ENCODE measurements around the gene IGSF11.

The IGSF11 gene

GRCh38 chr3:118974356-118975097 lies 60.1 kb downstream of the IGSF11 start:
- no peak overlapping the region for H3K4me3 ChIP-seq (ENCODE audit: low read depth, low read length)
- H3K4me1 ChIP-seq (ENCODE audit: control insufficient read depth, insufficient read depth, low read length, unreplicated experiment) = no peaks in the 10 kb centered on the region
- peaks cover 30% of the 10 kb centered on the region for H3K27me3 ChIP-seq (ENCODE audit: insufficient read depth, low read length)
- no peaks in the 10 kb centered on the region for H3K36me3 ChIP-seq (ENCODE audit: insufficient read depth, low read length)
- no peaks in the 10 kb centered on the region for H3K79me2 ChIP-seq (ENCODE audit: control insufficient read depth, insufficient read depth, low read length, unreplicated experiment)
- no peak overlapping the region for H2AFZ ChIP-seq (ENCODE audit: low read length, unreplicated experiment)
- no peak overlapping the region for H3K27ac ChIP-seq (ENCODE audit: low read depth, low read length)

GRCh38 chr3:118973050-118973449 lies 61.6 kb downstream of the IGSF11 start:
- Histone ChIP-seq H3K36me3 (ENCODE audit: insufficient read depth, low read length) (no peaks in the 10 kb centered on the region), H3K27me3 (ENCODE audit: insufficient read depth, low read length) (peaks cover 34% of the 10 kb centered on the region), H3K4me3 (ENCODE audit: low read depth, low read length) (no peak overlapping the region), H2AFZ (ENCODE audit: low read length, unreplicated experiment) (no peak overlapping the region), H3K79me2 (ENCODE audit: control insufficient read depth, insufficient read depth, low read length, unreplicated experiment) (no peaks in the 10 kb centered on the region), H3K4me1 (ENCODE audit: control insufficient read depth, insufficient read depth, low read length, unreplicated experiment) (no peaks in the 10 kb centered on the region), H3K27ac (ENCODE audit: low read depth, low read length) (no peak overlapping the region)

GRCh38 chr3:118970819-118971218 lies 63.8 kb downstream of the IGSF11 start:
- H3K4me3 ChIP-seq (ENCODE audit: low read depth, low read length) = no peak overlapping the region
- no peaks in the 10 kb centered on the region for H3K36me3 ChIP-seq (ENCODE audit: insufficient read depth, low read length)
- H2AFZ ChIP-seq (ENCODE audit: low read length, unreplicated experiment) = no peak overlapping the region
- H3K79me2 ChIP-seq (ENCODE audit: control insufficient read depth, insufficient read depth, low read length, unreplicated experiment) = no peaks in the 10 kb centered on the region
- no peaks in the 10 kb centered on the region for H3K4me1 ChIP-seq (ENCODE audit: control insufficient read depth, insufficient read depth, low read length, unreplicated experiment)
- H3K27ac ChIP-seq (ENCODE audit: low read depth, low read length) = no peak overlapping the region
- peaks cover 53% of the 10 kb centered on the region for H3K27me3 ChIP-seq (ENCODE audit: insufficient read depth, low read length)

GRCh38 chr3:118968640-118969039 lies 66.0 kb downstream of the IGSF11 start:
- Histone ChIP-seq H3K79me2 (ENCODE audit: control insufficient read depth, insufficient read depth, low read length, unreplicated experiment) (no peaks in the 10 kb centered on the region), H2AFZ (ENCODE audit: low read length, unreplicated experiment) (no peak overlapping the region), H3K4me3 (ENCODE audit: low read depth, low read length) (no peak overlapping the region), H3K27ac (ENCODE audit: low read depth, low read length) (no peak overlapping the region), H3K27me3 (ENCODE audit: insufficient read depth, low read length) (peaks cover 67% of the 10 kb centered on the region), H3K4me1 (ENCODE audit: control insufficient read depth, insufficient read depth, low read length, unreplicated experiment) (no peaks in the 10 kb centered on the region), H3K36me3 (ENCODE audit: insufficient read depth, low read length) (no peaks in the 10 kb centered on the region)

- no peak overlapping the region for H2AFZ ChIP-seq (ENCODE audit: low read length, unreplicated experiment)
- H3K27me3 ChIP-seq (ENCODE audit: insufficient read depth, low read length) = peaks cover 65% of the 10 kb centered on the region
- no peak overlapping the region for H3K4me3 ChIP-seq (ENCODE audit: low read depth, low read length)
Observed at GRCh38 chr3:118968111-118968510, 66.5 kb downstream of the IGSF11 start.

GRCh38 chr3:118966700-118967099 lies 67.9 kb downstream of the IGSF11 start:
- H3K27me3 ChIP-seq (ENCODE audit: insufficient read depth, low read length) = peaks cover 52% of the 10 kb centered on the region
- H3K79me2 ChIP-seq (ENCODE audit: control insufficient read depth, insufficient read depth, low read length, unreplicated experiment) = no peaks in the 10 kb centered on the region
- H3K4me3 ChIP-seq (ENCODE audit: low read depth, low read length) = no peak overlapping the region
- H3K36me3 ChIP-seq (ENCODE audit: insufficient read depth, low read length) = no peaks in the 10 kb centered on the region
- H3K27ac ChIP-seq (ENCODE audit: low read depth, low read length) = no peak overlapping the region
- H2AFZ ChIP-seq (ENCODE audit: low read length, unreplicated experiment) = no peak overlapping the region
- no peaks in the 10 kb centered on the region for H3K4me1 ChIP-seq (ENCODE audit: control insufficient read depth, insufficient read depth, low read length, unreplicated experiment)

More at GRCh38 chr3:118968111-118968510, 66.5 kb downstream of the IGSF11 start:
- no peaks in the 10 kb centered on the region for H3K36me3 ChIP-seq (ENCODE audit: insufficient read depth, low read length)
- H3K27ac ChIP-seq (ENCODE audit: low read depth, low read length) = no peak overlapping the region
- no peaks in the 10 kb centered on the region for H3K4me1 ChIP-seq (ENCODE audit: control insufficient read depth, insufficient read depth, low read length, unreplicated experiment)
- H3K79me2 ChIP-seq (ENCODE audit: control insufficient read depth, insufficient read depth, low read length, unreplicated experiment) = no peaks in the 10 kb centered on the region

- H3K27ac ChIP-seq (ENCODE audit: low read depth, low read length) = no peak overlapping the region
- H2AFZ ChIP-seq (ENCODE audit: low read length, unreplicated experiment) = no peak overlapping the region
- H3K36me3 ChIP-seq (ENCODE audit: insufficient read depth, low read length) = no peaks in the 10 kb centered on the region
- H3K4me1 ChIP-seq (ENCODE audit: control insufficient read depth, insufficient read depth, low read length, unreplicated experiment) = no peaks in the 10 kb centered on the region
- no peak overlapping the region for H3K4me3 ChIP-seq (ENCODE audit: low read depth, low read length)
- no peaks in the 10 kb centered on the region for H3K79me2 ChIP-seq (ENCODE audit: control insufficient read depth, insufficient read depth, low read length, unreplicated experiment)
- peaks cover 40% of the 10 kb centered on the region for H3K27me3 ChIP-seq (ENCODE audit: insufficient read depth, low read length)
Observed at GRCh38 chr3:118963711-118964110, 70.9 kb downstream of the IGSF11 start.

- H3K4me1 ChIP-seq (ENCODE audit: control insufficient read depth, insufficient read depth, low read length, unreplicated experiment) = no peaks in the 10 kb centered on the region
- H2AFZ ChIP-seq (ENCODE audit: low read length, unreplicated experiment) = no peak overlapping the region
- H3K36me3 ChIP-seq (ENCODE audit: insufficient read depth, low read length) = no peaks in the 10 kb centered on the region
- peaks cover 29% of the 10 kb centered on the region; the same call in 1 of the 2 replicates for H3K27me3 ChIP-seq (ENCODE audit: insufficient read depth, low read length)
- H3K79me2 ChIP-seq (ENCODE audit: control insufficient read depth, insufficient read depth, low read length, unreplicated experiment) = no peaks in the 10 kb centered on the region
- H3K4me3 ChIP-seq (ENCODE audit: low read depth, low read length) = no peak overlapping the region
- H3K27ac ChIP-seq (ENCODE audit: low read depth, low read length) = no peak overlapping the region
Observed at GRCh38 chr3:118960876-118961450, 73.7 kb downstream of the IGSF11 start.

- Histone ChIP-seq H3K4me1 (ENCODE audit: control insufficient read depth, insufficient read depth, low read length, unreplicated experiment) (no peaks in the 10 kb centered on the region), H3K36me3 (ENCODE audit: insufficient read depth, low read length) (no peaks in the 10 kb centered on the region), H3K4me3 (ENCODE audit: low read depth, low read length) (no peak overlapping the region), H3K27me3 (ENCODE audit: insufficient read depth, low read length) (peaks cover 13% of the 10 kb centered on the region; the same call in 1 of the 2 replicates), H3K79me2 (ENCODE audit: control insufficient read depth, insufficient read depth, low read length, unreplicated experiment) (no peaks in the 10 kb centered on the region), H3K27ac (ENCODE audit: low read depth, low read length) (no peak overlapping the region), H2AFZ (ENCODE audit: low read length, unreplicated experiment) (no peak overlapping the region)
Observed at GRCh38 chr3:118955914-118956556, 78.6 kb downstream of the IGSF11 start.

- peaks cover 7% of the 10 kb centered on the region for H3K27me3 ChIP-seq (ENCODE audit: insufficient read depth, low read length)
- H3K27ac ChIP-seq (ENCODE audit: low read depth, low read length) = no peak overlapping the region
- no peaks in the 10 kb centered on the region for H3K36me3 ChIP-seq (ENCODE audit: insufficient read depth, low read length)
- H2AFZ ChIP-seq (ENCODE audit: low read length, unreplicated experiment) = no peak overlapping the region
- H3K4me1 ChIP-seq (ENCODE audit: control insufficient read depth, insufficient read depth, low read length, unreplicated experiment) = no peaks in the 10 kb centered on the region
- H3K79me2 ChIP-seq (ENCODE audit: control insufficient read depth, insufficient read depth, low read length, unreplicated experiment) = no peaks in the 10 kb centered on the region
- no peak overlapping the region for H3K4me3 ChIP-seq (ENCODE audit: low read depth, low read length)
Observed at GRCh38 chr3:118951089-118951488, 83.6 kb downstream of the IGSF11 start.

All from ACC112 (cell line).